Measurements from ENCODE around the gene RYR1.

- TF ChIP-seq CTCF (conservative IDR thresholded peaks at IDR 0.05; ENCODE audit: low read length) = no peak
- no peak for TF ChIP-seq EZH2phosphoT487 (IDR thresholded peaks at IDR 0.05; ENCODE audit: borderline replicate concordance, low read depth, low read length)
Observed at GRCh38 chr19:38385804-38386257, 47.7 kb upstream of the RYR1 start.

Data from OCI-LY7 (cell line).